GM19468 (cell line): ENCODE measurements around the gene CSNK1G1.
"Not testable (repeated sequence)": the region's sequence is repeated elsewhere in the genome, so short reads cannot be mapped to it uniquely, and the experiment has no call there.

Experiments
- ATAC-seq: cut with Tn5 transposase; IDR thresholded peaks from one replicate; pipeline ENCODE4 v1.9.1; 2021; ENCODE audit warnings: mild to moderate bottlenecking, moderate library complexity, moderate number of reproducible peaks; ENCODE audit not compliant: unreplicated experiment; ENCODE audit errors: extremely low read depth

The CSNK1G1 gene

DNA sequence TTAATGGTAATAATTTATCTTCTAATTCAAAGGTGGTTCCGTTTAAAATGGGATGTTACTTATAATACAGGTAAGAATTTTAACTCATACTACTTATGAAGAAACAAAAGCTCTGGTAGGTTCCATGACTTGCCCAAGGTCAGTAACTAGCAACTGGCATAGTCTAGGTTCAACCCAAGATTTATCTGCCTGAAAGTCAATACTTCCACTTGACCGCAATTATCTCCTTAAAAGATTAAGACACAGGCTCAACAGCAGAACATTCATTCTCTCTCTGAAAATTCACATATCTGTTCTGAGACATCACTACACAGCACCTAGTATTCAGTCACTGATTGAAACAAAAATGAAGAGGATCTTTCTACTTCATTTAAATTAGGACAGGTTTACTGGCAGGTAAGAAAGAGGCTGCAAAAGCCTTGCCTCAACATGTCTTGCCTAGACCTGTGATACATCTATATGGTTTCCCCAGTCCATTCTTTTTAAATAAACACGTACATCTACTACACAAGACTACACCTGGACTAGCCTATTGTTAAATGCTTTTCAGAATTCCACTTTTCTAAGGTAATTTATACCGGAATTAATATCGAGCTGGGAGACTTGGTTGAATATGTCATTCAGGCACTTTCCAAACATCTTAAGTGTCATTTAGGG lies 1.2 kb downstream of the CSNK1G1 start:
- no peak for ATAC-seq

DNA sequence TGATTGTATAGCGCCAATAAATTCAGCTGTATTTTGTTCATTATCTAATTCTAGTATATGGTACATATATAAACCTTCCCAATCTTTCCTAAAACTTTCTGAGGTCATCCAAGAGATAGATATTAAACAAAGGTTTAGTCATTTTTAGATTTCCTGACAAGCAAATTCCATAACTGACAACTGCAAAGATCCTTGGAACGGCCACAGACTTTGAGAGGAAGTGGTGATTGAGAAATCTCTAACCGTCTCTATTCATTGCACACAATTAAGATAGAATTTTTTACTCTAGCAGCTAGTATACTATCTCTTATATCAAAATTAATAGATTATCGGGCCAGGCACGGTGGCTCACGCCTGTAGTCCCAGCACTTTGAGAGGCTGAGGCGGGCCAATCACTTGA lies 4.7 kb downstream of the CSNK1G1 start:
- ATAC-seq: no peak

- ATAC-seq: no peak
Measured at GRCh38 chr15:64349375-64349774, 6.6 kb downstream of the CSNK1G1 start.

DNA sequence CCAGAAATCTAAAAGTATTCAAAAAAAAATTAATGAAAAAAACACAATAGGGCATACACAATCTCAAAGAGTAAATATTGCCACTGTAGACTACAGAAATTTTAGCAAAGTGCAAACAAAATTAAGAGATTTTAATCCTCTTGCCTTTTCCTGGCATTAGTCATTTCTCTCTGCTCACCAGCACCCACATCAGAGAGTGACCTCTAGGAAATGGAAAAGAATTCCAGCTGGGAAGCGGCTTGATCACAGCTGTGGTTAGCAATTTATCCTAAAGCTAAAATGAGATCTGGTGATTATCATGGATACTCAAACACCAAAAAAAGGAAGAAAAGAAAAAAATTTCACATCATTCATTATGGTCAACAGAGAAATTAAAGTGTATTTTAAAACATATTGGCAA lies 7.5 kb downstream of the CSNK1G1 start:
- ATAC-seq: no peak

GRCh38 chr15:64346242-64346641 lies 9.7 kb downstream of the CSNK1G1 start:
- ATAC-seq: not testable (repeated sequence)

GRCh38 chr15:64344651-64345294 lies 11.2 kb downstream of the CSNK1G1 start:
- no peak for ATAC-seq

GRCh38 chr15:64343841-64344240 lies 12.1 kb downstream of the CSNK1G1 start:
- ATAC-seq: no peak

- ATAC-seq: no peak
Measured at GRCh38 chr15:64343222-64343621, 12.8 kb downstream of the CSNK1G1 start.

DNA sequence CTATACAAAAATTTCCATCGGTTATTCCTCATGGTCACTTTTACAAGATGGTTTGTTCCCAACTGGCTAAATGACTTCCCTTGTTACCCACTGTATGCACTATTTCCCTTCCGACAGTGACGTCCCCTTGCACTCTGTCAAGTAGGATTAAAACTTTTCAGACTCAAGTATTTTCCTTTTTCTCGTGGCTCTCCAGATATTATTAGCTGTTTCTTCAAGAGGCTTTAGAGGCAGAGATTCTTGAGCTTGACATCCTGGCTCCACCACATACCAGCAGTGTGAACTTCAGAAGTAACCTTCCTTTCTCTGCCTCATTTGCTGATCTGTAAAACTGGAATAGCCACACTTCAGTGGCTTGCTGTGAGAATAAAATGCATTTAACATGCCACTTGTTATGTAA lies 14.0 kb downstream of the CSNK1G1 start:
- no peak for ATAC-seq

DNA sequence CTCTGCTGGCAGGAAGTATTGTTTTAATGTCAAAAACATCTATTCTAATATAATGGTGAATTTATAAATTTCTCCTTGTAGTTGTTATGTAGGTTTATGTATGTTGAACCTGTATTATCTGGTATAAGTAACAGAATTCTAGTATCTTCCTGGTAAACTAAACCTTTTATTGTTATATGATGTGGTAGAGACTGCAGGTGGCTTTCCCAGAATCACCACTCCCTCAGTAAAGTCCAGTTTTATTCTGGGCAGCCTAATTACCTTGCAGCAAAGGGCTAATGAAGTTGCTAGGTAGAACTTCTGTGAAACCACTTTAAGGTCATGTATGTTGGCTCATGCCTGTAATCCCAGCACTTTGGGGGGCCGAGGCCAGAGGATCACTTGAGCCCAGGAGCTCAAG lies 15.6 kb downstream of the CSNK1G1 start:
- ATAC-seq: no peak

- no peak for ATAC-seq
Measured at GRCh38 chr15:64337761-64338160, 18.2 kb downstream of the CSNK1G1 start.

- ATAC-seq: no peak
Measured at GRCh38 chr15:64333986-64334929, 21.7 kb downstream of the CSNK1G1 start.

- ATAC-seq: no peak
Measured at GRCh38 chr15:64333516-64333915, 22.5 kb downstream of the CSNK1G1 start.

DNA sequence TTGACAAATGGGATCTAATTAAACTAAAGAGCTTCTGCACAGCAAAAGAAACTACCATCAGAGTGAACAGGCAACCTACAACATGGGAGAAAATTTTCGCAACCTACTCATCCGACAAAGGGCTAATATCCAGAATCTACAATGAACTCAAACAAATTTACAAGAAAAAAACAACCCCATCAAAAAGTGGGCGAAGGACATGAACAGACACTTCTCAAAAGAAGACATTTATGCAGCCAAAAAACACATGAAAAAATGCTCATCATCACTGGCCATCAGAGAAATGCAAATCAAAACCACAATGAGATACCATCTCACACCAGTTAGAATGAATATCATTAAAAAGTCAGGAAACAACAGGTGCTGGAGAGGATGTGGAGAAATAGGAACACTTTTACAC lies 24.3 kb downstream of the CSNK1G1 start:
- ATAC-seq: not testable (repeated sequence)

DNA sequence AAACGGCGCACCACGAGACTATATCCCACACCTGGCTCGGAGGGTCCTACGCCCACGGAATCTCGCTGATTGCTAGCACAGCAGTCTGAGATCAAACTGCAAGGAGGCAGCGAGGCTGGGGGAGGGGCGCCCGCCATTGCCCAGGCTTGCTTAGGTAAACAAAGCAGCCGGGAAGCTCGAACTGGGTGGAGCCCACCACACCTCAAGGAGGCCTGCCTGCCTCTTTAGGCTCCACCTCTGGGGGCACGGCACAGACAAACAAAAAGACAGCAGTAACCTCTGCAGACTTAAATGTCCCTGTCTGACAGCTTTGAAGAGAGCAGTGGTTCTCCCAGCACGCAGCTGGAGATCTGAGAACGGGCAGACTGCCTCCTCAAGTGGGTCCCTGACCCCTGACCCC lies 29.0 kb downstream of the CSNK1G1 start:
- ATAC-seq: not testable (repeated sequence)

- not testable (repeated sequence) for ATAC-seq
Measured at GRCh38 chr15:64326458-64326857, 29.5 kb downstream of the CSNK1G1 start.

DNA sequence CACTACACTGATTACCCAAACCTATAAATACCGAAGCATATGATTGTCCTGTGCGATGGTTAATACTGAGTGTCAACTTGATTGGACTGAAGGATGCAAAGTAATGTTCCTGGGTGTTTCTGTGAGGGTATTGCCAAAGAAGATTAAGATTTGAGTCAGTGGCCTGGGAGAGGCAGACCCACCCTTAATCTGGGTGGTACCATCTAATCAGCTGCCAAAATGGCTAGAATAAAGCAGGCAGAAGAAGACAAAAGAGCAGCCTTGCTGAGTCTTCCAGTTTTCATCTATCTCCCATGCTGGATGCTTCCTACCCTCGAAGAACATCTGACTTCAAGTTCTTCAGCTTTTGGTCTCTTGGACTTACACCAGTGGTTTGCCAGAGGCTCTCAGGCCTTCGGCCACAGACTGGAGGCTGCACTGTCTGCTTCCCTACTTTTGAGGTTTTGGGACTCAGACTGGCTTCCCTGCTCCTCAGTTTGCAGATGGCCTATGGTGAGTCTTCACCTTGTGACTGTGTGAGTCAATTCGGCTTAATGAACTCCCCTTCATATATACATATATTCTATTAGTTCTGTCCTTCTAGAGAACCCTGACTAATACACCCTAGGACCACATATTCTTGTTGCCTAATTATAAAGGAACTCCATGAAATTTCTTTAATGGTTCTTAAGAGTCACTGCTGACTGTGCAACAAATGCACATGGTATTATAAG lies 31.7 kb downstream of the CSNK1G1 start:
- no peak for ATAC-seq

DNA sequence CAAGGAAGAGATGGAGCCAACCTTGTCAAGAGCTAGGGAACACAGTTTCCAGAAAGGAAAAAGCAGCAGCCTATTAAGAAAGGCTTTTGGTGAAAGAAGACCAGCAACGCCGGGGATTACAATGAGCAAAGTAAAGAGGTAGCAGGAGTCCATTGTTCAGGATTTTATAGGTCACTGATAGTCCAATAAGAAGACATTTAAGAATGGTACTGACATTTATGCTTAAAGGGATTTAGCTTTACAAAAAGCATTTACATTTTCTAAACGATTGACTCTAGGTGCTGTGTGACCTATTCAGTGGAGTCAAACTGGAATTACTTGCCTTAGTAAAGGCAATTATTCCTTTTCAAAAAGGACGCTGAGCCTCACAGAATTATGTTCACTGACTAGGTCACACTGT lies 40.8 kb downstream of the CSNK1G1 start:
- no peak for ATAC-seq

GRCh38 chr15:64314456-64314855 lies 41.5 kb downstream of the CSNK1G1 start:
- no peak for ATAC-seq

GRCh38 chr15:64311566-64311965 lies 44.4 kb downstream of the CSNK1G1 start:
- no peak for ATAC-seq
